Activated CD8-positive, alpha-beta T cell treated with anti-CD3 and anti-CD28 coated beads, Interleukin-2, amount 10 ng/mL, durations not matched to agents 7 days and 5 days (primary cell): ENCODE data around the gene HOXC5. TPM values are rescaled to one million over a fixed set of nuclear protein-coding genes. Genes with fewer than 3 reads are reported as not detected.
A peak's percentile ranks its signal among the peaks of the same experiment; 100 is the strongest.

Experiments used
- ATAC-seq: fragments of 150-1000 bp; cut with Tn5 transposase; one replicate; pipeline ENCODE4 v1.10.0; 2021; ENCODE audit warnings: moderate library complexity
- CTCF ChIA-PET: fragments of 350-600 bp; sonication (Branson Sonifier 250); formaldehyde crosslinking; loops from one replicate; lab custom pipeline; 2021; ENCODE audit warnings: antibody characterized with exemption; lab: Charles Lee
- POLR2A ChIA-PET: fragments of 350-600 bp; sonication (Branson Sonifier 250); formaldehyde crosslinking; loops from one replicate; lab custom pipeline; 2021; ENCODE audit warnings: antibody characterized with exemption; lab: Charles Lee
- DNase-seq: peaks from one replicate; pipeline ENCODE4 v3.0.0-alpha.2; 2020
- H3K27ac Mint-ChIP-seq: one replicate; pipeline ENCODE4 v1.8.0; 2021; ENCODE audit warnings: mild to moderate bottlenecking, mixed read lengths
- H3K27me3 Mint-ChIP-seq: one replicate; pipeline ENCODE4 v1.8.0; 2021; ENCODE audit warnings: low read depth, mixed read lengths
- H3K36me3 Mint-ChIP-seq: one replicate; pipeline ENCODE4 v1.8.0; 2021; ENCODE audit warnings: low read depth, mixed read lengths
- H3K4me1 Mint-ChIP-seq: one replicate; pipeline ENCODE4 v1.8.0; 2021; ENCODE audit warnings: low read depth, mixed read lengths
- H3K4me3 Mint-ChIP-seq: one replicate; pipeline ENCODE4 v1.8.0; 2021; ENCODE audit warnings: mild to moderate bottlenecking, mixed read lengths
- H3K9me3 Mint-ChIP-seq: one replicate; pipeline ENCODE4 v1.8.0; 2022; ENCODE audit warnings: mixed read lengths; ENCODE audit not compliant: insufficient read depth
- total RNA-seq, 2 experiments: library from RNA; stranded (reverse); gene quantifications; one replicate each; pipeline ENCODE4 v1.2.3, GENCODE V29; 2021

Gene HOXC5
- total RNA-seq, result not detected

GRCh38 chr12:54032627-54033100, at the start of gene HOXC5:
Gene HOXC5, plus strand, starts transcription at chr12:54033050. Its CDS starts 73 bp downstream, at chr12:54033123.
- Mint-ChIP-seq H3K27ac (no peak within 1 kb of the TSS), H3K27me3 (peaks cover 74% of the 10 kb centered on the region), H3K4me1 (peaks cover 18% of the 10 kb centered on the region), H3K4me3 (peak within 1 kb of the TSS; percentile 31), H3K36me3 (no peaks in the 10 kb centered on the region), H3K9me3 (no peaks in the 10 kb centered on the region)
- DNase-seq (peak; percentile 77), ATAC-seq (no peak)
- POLR2A ChIA-PET, result interaction anchor here (0.5 to 1.5 kb wide), 5 partner anchors 27 to 174 kb away, joined by 3 to 10 read pairs (median 3); no protein-coding TSS in a partner anchor
- CTCF ChIA-PET, result interaction anchor here (0.7 to 12.9 kb wide), 45 partner anchors 9 to 1900 kb away, joined by 3 to 248 read pairs (median 6); partner anchors contain the start of genes HOXC10, HOXC13, HOXC4 and HOXC8

- no peak for ATAC-seq
- Mint-ChIP-seq H3K4me1 (peaks cover 31% of the 10 kb centered on the region), H3K4me3 (peak overlapping the region; percentile 12), H3K36me3 (peaks cover 2% of the 10 kb centered on the region), H3K9me3 (no peaks in the 10 kb centered on the region), H3K27ac (no peak overlapping the region), H3K27me3 (peaks cover 95% of the 10 kb centered on the region)
- no peak for DNase-seq
- POLR2A ChIA-PET, result no interaction called here
- CTCF ChIA-PET, result interaction anchor here (5.8 kb wide), 1 partner anchor 218 kb away, joined by 35 read pairs; no protein-coding TSS in a partner anchor
Measured at GRCh38 chr12:53983568-53983949, 49.3 kb upstream of the HOXC5 start.

DNA sequence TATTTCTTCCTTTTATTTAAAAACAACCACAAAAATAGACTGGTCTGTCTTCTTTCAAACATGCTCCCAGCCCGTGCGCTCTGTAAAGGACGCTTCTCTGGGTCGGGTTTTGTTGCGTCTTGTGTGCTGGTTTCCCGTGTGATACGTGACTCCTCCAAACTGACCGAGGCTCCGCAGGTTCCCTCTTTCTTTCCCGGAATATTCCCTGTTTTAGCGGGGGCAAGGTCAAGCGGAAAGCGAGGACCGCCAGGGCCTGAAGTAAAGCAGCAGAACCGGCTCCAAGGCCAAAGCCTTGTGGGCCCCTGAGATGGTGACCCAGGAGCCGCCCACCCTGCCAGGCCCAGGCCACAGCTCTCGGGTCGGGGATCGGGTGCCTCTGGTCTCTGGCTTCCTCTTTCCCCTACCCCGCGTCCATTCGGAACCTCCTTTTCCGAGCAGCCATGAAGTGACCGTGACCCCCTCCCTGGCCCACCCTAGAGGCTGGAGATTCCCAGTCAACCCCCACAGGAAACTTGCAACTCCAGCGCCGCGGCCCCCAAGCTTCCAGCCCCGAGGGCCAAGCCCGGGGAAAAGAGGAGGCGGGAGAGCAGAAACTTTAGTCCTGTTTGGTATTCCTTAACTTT, 48.8 kb upstream of the HOXC5 start:
- DNase-seq (no peak), ATAC-seq (no peak)
- ChIA-PET POLR2A (no interaction called here), CTCF (interaction anchor here (1.1 to 5.8 kb wide), 10 partner anchors 8 to 223 kb away, joined by 3 to 35 read pairs (median 7); partner anchors contain the start of genes HOXC5 and HOXC9)
- Mint-ChIP-seq H3K4me1 (peaks cover 36% of the 10 kb centered on the region), H3K4me3 (no peak overlapping the region), H3K36me3 (peaks cover 2% of the 10 kb centered on the region), H3K9me3 (no peaks in the 10 kb centered on the region), H3K27ac (no peak overlapping the region), H3K27me3 (peaks cover 93% of the 10 kb centered on the region)

- Mint-ChIP-seq H3K36me3 (peaks cover 2% of the 10 kb centered on the region), H3K4me3 (peak within 1 kb of the TSS; percentile 48), H3K27ac (peak within 1 kb of the TSS; percentile 52), H3K9me3 (no peaks in the 10 kb centered on the region), H3K4me1 (peaks cover 43% of the 10 kb centered on the region), H3K27me3 (peaks cover 93% of the 10 kb centered on the region)
- peak; percentile 74 for ATAC-seq
- CTCF ChIA-PET, result interaction anchor here (0.6 to 5.8 kb wide), 23 partner anchors 9 to 231 kb away, joined by 3 to 35 read pairs (median 4); partner anchors contain the start of genes HOXC11, HOXC5, HOXC6 and HOXC9
- POLR2A ChIA-PET, result no interaction called here
- peak; percentile 86 for DNase-seq
Measured at GRCh38 chr12:53984901-53985691, 47.8 kb upstream of the HOXC5 start, which contains the start of gene HOXC10. Gene HOXC10, plus strand, starts transcription at chr12:53985146. Its CDS starts 114 bp downstream, at chr12:53985260.

- no peak for ATAC-seq
- H3K27me3 Mint-ChIP-seq, result peaks cover 93% of the 10 kb centered on the region
- CTCF ChIA-PET, result interaction anchor here (0.7 to 5.8 kb wide), 17 partner anchors 9 to 230 kb away, joined by 3 to 35 read pairs (median 6); partner anchors contain the start of genes HOXC11, HOXC5, HOXC6 and HOXC9
- no peaks in the 10 kb centered on the region for H3K36me3 Mint-ChIP-seq
- no peak for DNase-seq
- H3K4me3 Mint-ChIP-seq, result peak overlapping the region; percentile 48
- H3K4me1 Mint-ChIP-seq, result peaks cover 39% of the 10 kb centered on the region
- no peak overlapping the region for H3K27ac Mint-ChIP-seq
- H3K9me3 Mint-ChIP-seq, result no peaks in the 10 kb centered on the region
- POLR2A ChIA-PET, result no interaction called here
Measured at GRCh38 chr12:53985692-53985993, 47.2 kb upstream of the HOXC5 start.

GRCh38 chr12:53985994-53986685, 46.7 kb upstream of the HOXC5 start:
- Mint-ChIP-seq H3K27ac (no peak overlapping the region), H3K9me3 (no peaks in the 10 kb centered on the region), H3K4me3 (peak overlapping the region; percentile 12), H3K4me1 (peaks cover 35% of the 10 kb centered on the region), H3K36me3 (no peaks in the 10 kb centered on the region), H3K27me3 (peaks cover 93% of the 10 kb centered on the region)
- ChIA-PET POLR2A (no interaction called here), CTCF (interaction anchor here (0.9 to 5.8 kb wide), 15 partner anchors 9 to 230 kb away, joined by 3 to 35 read pairs (median 6); partner anchors contain the start of genes HOXC11, HOXC5, HOXC6 and HOXC9)
- ATAC-seq (peak; percentile 31), DNase-seq (no peak)

DNA sequence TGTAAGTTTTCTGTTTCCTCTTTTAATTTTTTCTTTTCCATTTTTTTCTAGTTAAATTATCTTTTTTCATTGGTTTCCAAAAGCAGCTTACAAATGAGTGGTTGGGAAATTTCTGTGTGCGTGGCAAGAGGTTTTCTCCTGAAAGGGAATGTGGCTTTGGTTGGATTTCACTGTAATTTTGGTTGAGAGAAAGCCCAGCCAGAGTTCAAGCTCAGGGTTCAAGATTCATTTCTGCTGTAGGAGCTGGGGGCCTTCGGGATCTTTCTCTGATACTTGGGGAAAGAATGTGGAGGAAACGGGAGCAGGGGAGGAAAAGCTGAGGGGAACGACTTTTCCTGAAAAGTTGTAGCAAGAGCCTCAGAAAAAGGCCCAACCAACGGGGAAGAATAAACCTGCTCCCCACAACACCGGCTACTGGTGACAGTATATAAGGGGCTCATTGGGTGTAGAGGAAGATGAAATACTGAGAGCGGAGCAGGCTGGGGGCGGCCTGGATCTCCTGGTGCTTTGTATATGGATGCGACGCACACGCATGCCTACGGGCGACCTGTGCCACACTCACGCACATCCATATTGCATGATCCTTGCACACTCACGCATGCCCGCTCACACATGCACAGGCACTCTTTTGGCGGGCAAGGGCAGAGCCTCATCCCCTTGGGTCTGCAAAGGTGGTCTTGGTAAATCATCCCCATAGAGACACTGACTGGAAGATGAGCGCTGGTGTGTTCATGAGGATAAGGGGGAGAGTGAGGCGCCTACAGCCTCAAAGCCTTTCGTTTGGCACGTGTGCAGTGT, 46.0 kb upstream of the HOXC5 start:
- Mint-ChIP-seq H3K9me3 (no peaks in the 10 kb centered on the region), H3K27ac (no peak overlapping the region), H3K4me3 (no peak overlapping the region), H3K4me1 (peaks cover 35% of the 10 kb centered on the region), H3K36me3 (no peaks in the 10 kb centered on the region), H3K27me3 (peaks cover 93% of the 10 kb centered on the region)
- ChIA-PET CTCF (interaction anchor here (1.0 to 5.8 kb wide), 11 partner anchors 8 to 229 kb away, joined by 3 to 35 read pairs (median 9); partner anchors contain the start of genes HOXC5 and HOXC9), POLR2A (no interaction called here)
- no peak for ATAC-seq
- DNase-seq, result no peak

GRCh38 chr12:53987787-53988230, 45.0 kb upstream of the HOXC5 start:
- peaks cover 35% of the 10 kb centered on the region for H3K4me1 Mint-ChIP-seq
- H3K4me3 Mint-ChIP-seq, result no peak overlapping the region
- peaks cover 92% of the 10 kb centered on the region for H3K27me3 Mint-ChIP-seq
- no peaks in the 10 kb centered on the region for H3K9me3 Mint-ChIP-seq
- ChIA-PET POLR2A (interaction anchor here (0.6 kb wide), 1 partner anchor 605 kb away, joined by 3 read pairs; no protein-coding TSS in a partner anchor), CTCF (interaction anchor here (0.5 to 5.8 kb wide), 13 partner anchors 10 to 1080 kb away, joined by 3 to 35 read pairs (median 4); no protein-coding TSS in a partner anchor)
- no peaks in the 10 kb centered on the region for H3K36me3 Mint-ChIP-seq
- DNase-seq, result no peak
- no peak overlapping the region for H3K27ac Mint-ChIP-seq
- ATAC-seq, result no peak

DNA sequence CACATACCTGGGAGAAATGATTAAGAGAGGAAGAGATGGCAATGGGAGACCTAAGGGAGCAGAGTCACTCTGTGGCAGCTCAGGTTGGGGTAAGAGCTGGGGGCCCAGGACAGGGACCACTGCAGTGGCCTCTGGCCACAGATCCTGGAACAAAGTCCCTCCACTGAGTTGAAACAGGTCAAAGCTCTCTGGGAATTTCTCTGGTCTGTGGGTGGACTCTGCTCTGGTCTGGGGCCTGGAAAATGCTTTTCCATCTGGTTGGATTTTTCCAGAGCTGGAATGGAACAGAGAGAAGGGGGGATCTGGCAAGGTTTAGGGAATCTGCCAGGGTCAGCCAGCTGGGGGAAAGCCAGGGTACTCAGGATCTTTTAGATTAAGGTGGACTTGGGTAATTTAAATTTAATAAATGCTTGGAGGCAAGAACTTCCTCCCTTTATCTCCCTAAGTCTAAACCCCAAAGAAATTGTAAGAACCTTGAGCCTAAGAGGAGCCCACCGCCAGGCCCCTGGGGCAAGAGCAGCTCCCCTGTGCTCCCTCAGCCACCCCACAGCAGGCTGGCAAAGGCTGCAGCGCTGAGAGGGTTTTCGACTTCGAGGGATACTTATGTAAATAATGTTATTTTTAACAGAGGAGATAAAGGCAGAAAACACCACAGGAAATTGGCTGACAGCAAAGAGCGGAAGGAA, 44.2 kb upstream of the HOXC5 start:
- no peak overlapping the region for H3K4me3 Mint-ChIP-seq
- no peaks in the 10 kb centered on the region for H3K9me3 Mint-ChIP-seq
- CTCF ChIA-PET, result interaction anchor here (0.5 to 5.8 kb wide), 13 partner anchors 10 to 1081 kb away, joined by 3 to 35 read pairs (median 4); no protein-coding TSS in a partner anchor
- H3K4me1 Mint-ChIP-seq, result peaks cover 35% of the 10 kb centered on the region
- no peaks in the 10 kb centered on the region for H3K36me3 Mint-ChIP-seq
- H3K27me3 Mint-ChIP-seq, result peaks cover 91% of the 10 kb centered on the region
- no peak for ATAC-seq
- POLR2A ChIA-PET, result interaction anchor here (0.6 kb wide), 1 partner anchor 606 kb away, joined by 3 read pairs; no protein-coding TSS in a partner anchor
- H3K27ac Mint-ChIP-seq, result no peak overlapping the region
- no peak for DNase-seq
